ENCODE measurements around the gene ISM2.
"Not testable (repeated sequence)": the region's sequence is repeated elsewhere in the genome, so short reads cannot be mapped to it uniquely, and the experiment has no call there.

ISM2 gene

DNA sequence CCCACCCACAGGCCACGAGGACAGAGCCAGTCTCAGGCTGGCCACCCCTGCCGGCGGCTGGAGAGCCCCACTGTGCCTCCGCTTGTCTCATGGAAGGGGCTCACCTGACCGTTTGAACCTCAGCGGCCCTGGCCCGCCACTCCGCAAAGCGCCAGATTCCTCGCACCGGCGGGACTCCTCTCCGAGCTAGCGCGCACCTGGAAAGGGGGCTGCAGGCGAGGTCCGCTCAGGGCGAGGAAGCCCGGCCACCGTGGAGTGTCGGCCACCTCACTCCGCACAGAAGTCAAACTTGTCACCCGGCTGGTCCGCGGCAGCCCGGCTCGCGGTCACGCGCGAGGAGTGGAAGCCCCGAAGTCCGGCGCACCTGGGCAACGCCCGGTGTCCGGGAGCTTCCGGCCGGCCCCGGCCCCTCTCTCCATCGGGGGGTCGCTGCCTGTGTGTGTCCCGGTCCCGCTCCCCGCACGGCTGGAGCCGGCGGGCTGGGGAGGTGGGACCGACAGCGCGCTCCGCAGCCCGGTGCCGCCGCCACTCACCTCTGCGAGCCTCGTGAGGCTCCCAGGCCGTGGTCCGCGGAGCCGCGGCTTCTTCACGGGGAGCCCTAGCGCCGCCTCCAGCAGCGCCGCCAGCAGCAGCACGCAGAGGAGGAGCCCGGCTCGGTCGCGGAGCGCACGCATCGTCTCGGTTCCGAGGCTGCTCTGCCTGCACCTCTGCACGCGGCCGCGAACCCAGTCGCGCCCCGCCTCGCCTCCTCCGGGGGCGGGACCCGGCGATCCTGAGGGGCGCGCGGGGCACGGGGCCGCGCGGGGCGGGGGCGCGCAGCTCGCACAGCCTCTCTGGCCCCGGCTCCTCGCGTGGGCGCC is at the start of gene ISM2:
ISM2 (minus strand) TSS at position 697 of the 860 bp plus-strand sequence; CDS start at position 674, 23 bp downstream.
- peaks cover 22% of the 10 kb centered on the region for H3K27me3 ChIP-seq (ENCODE audit: low read depth, low read length)
- H3K9me3 ChIP-seq (ENCODE audit: control insufficient read depth in 1 of 2, low read length in 2 of 2) = peaks cover 0 to 3% of the 10 kb centered on the region in 2 donors
- H3K27ac ChIP-seq (ENCODE audit: low read length) = no peak within 1 kb of the TSS
- H3K4me3 ChIP-seq (ENCODE audit: low read depth in 1 of 2, low read length in 2 of 2) = peak within 1 kb of the TSS in 1 of 2 donors; percentile 71
- H3K36me3 ChIP-seq (ENCODE audit: control insufficient read depth in 1 of 2, insufficient read depth in 2 of 2, low read length in 2 of 2) = no peaks in the 10 kb centered on the region
- peaks cover 0 to 16% of the 10 kb centered on the region in 2 donors for H3K4me1 ChIP-seq (ENCODE audit: control insufficient read depth in 1 of 2, insufficient read depth in 2 of 2, low read length in 2 of 2)

DNA sequence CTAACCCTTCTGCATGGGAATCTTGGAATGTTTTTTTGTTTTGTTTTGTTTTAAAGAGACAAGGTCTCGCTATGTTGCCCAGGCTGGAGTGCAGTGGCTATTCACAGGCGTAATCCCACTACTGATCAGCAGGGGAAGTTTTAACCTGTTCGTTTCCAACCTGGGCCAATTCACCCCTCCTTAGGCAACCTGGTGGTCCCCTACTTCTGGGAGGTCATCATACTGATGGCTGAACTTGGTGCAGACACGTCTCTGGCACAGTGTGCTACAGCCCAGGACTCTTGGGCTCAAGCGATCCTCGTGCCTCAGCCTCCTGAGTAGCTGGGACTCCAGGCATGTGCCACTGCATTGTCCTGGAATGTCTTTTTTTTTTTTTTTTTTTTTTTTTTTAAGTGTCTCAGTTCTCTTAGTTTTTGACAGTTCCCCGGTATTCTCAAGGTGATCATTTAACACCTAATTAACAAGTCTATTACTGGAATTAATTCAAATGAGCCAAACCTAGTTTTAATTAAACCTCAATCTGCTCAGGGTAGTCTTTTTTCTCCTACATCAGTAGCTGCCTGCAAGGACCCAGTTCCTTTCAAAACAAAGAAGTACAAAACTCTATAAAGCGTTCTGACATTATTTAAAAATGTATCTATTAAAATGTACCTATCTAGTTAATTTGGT is 49.0 kb upstream of the ISM2 start:
- peaks cover under 1 to 6% of the 10 kb centered on the region in 2 donors for H3K4me1 ChIP-seq (ENCODE audit: control insufficient read depth in 1 of 2, insufficient read depth in 2 of 2, low read length in 2 of 2)
- no peak overlapping the region for H3K27ac ChIP-seq (ENCODE audit: low read length)
- no peak overlapping the region for H3K4me3 ChIP-seq (ENCODE audit: low read depth in 1 of 2, low read length in 2 of 2)
- no peaks in the 10 kb centered on the region for H3K27me3 ChIP-seq (ENCODE audit: low read depth, low read length)
- H3K36me3 ChIP-seq (ENCODE audit: control insufficient read depth in 1 of 2, insufficient read depth in 2 of 2, low read length in 2 of 2) = peaks cover 33 to 35% of the 10 kb centered on the region in 2 donors
- H3K9me3 ChIP-seq (ENCODE audit: control insufficient read depth in 1 of 2, low read length in 2 of 2) = no peaks in the 10 kb centered on the region

DNA sequence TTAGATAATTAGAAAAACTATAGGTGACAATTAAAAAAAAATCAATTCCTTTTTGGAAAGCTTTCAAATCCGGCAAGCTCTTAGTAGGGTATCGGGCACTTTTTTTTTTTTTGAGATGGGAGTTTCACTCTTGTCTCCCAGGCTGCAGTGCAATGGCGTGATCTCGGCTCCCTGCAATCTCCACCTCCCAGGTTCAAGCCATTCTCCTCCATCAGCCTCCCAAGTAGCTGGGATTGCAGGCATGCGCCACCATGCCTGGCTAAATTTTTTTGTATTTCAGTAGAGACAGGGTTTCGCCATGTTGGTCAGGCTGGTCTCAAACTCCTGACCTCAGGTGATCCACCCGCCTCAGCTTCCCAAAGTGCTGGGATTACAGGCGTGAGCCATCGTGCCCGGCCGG is 46.6 kb upstream of the ISM2 start:
- not testable (repeated sequence) for H3K4me1 ChIP-seq (ENCODE audit: control insufficient read depth in 1 of 2, insufficient read depth in 2 of 2, low read length in 2 of 2); H3K27me3 ChIP-seq (ENCODE audit: low read depth, low read length); H3K4me3 ChIP-seq (ENCODE audit: low read depth in 1 of 2, low read length in 2 of 2); H3K27ac ChIP-seq (ENCODE audit: low read length); H3K9me3 ChIP-seq (ENCODE audit: control insufficient read depth in 1 of 2, low read length in 2 of 2)
- H3K36me3 ChIP-seq (ENCODE audit: control insufficient read depth in 1 of 2, insufficient read depth in 2 of 2, low read length in 2 of 2) = peaks cover 24 to 27% of the 10 kb centered on the region in 2 donors

DNA sequence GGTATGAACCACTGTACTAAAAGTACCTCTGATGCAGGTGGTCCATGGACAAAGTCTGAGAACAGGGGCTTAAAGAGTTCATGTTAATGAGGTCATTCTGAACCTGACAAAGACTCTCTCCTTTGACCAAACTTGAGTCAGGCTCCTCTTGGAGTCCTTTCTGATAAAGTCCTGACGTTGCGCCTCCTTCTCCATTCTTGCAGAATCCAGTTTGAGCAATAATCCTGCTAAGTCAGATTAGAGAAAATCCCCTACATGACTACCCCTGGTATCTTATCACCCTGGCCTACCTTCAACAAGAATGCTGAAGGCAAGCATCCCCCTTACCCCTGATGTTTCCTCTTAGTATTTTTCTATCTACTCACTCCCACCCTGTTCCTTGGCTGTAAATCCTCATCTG is 46.0 kb upstream of the ISM2 start:
- H3K27ac ChIP-seq (ENCODE audit: low read length) = no peak overlapping the region

DNA sequence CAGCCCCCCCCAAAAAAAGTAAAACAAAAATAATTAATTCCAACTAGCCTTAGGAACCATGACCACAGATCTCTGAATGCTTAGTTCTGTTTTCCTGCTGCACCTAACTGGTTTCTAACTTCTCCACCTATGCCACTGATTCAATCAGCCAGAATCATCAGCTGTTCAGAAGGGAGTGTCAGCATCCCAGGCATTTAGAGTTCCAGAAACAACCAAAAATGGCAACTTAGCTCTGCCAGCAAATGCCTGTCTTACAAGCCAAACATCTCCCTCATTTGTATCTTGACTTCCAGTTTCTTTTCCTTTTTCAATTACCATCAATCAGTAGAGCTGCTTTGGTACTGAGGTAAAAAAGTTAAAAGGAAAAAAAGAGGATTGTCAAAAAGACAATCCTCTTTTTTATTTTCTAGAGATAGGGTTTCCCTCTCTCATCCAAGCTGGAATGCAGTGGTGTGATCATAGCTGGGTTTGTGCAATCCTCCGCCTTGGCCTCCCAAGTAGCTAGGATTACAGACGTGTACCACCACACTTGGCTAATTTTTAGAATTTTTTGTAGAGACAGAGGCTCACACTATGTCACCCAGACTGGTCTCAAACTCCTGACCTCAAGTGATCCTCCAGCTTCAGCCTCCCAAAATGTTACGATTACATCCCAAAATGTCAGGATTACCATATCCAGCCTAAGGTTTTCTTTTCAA is 45.2 kb upstream of the ISM2 start:
- Histone ChIP-seq H3K9me3 (ENCODE audit: control insufficient read depth in 1 of 2, low read length in 2 of 2) (no peaks in the 10 kb centered on the region), H3K27ac (ENCODE audit: low read length) (no peak overlapping the region), H3K4me1 (ENCODE audit: control insufficient read depth in 1 of 2, insufficient read depth in 2 of 2, low read length in 2 of 2) (peaks cover 4 to 6% of the 10 kb centered on the region in 2 donors), H3K36me3 (ENCODE audit: control insufficient read depth in 1 of 2, insufficient read depth in 2 of 2, low read length in 2 of 2) (peaks cover 10 to 16% of the 10 kb centered on the region in 2 donors), H3K4me3 (ENCODE audit: low read depth in 1 of 2, low read length in 2 of 2) (no peak overlapping the region), H3K27me3 (ENCODE audit: low read depth, low read length) (no peaks in the 10 kb centered on the region)

More for the DNA sequence above, 46.0 kb upstream of the ISM2 start:
- Histone ChIP-seq H3K36me3 (ENCODE audit: control insufficient read depth in 1 of 2, insufficient read depth in 2 of 2, low read length in 2 of 2) (peaks cover 18 to 24% of the 10 kb centered on the region in 2 donors), H3K4me1 (ENCODE audit: control insufficient read depth in 1 of 2, insufficient read depth in 2 of 2, low read length in 2 of 2) (peaks cover 4 to 6% of the 10 kb centered on the region in 2 donors), H3K9me3 (ENCODE audit: control insufficient read depth in 1 of 2, low read length in 2 of 2) (no peaks in the 10 kb centered on the region), H3K4me3 (ENCODE audit: low read depth in 1 of 2, low read length in 2 of 2) (no peak overlapping the region), H3K27me3 (ENCODE audit: low read depth, low read length) (no peaks in the 10 kb centered on the region)

DNA sequence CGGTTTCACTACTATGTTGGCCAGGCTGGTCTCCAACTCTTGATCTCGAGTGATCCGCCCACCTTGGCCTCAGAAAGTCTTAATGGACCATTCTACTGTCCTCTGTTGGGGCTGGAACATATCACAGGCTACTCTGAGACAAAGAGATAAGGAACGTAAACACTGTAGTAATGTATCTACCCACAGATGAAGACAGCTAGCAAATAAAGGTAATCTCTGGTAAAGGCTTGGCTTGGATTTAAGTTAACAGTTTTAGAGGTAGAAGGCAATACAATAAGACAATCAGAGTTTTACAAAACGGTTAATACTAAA is 44.6 kb upstream of the ISM2 start:
- Histone ChIP-seq H3K4me1 (ENCODE audit: control insufficient read depth in 1 of 2, insufficient read depth in 2 of 2, low read length in 2 of 2) (peaks cover 4 to 6% of the 10 kb centered on the region in 2 donors), H3K27me3 (ENCODE audit: low read depth, low read length) (no peaks in the 10 kb centered on the region), H3K9me3 (ENCODE audit: control insufficient read depth in 1 of 2, low read length in 2 of 2) (no peaks in the 10 kb centered on the region), H3K4me3 (ENCODE audit: low read depth in 1 of 2, low read length in 2 of 2) (no peak overlapping the region), H3K27ac (ENCODE audit: low read length) (no peak overlapping the region), H3K36me3 (ENCODE audit: control insufficient read depth in 1 of 2, insufficient read depth in 2 of 2, low read length in 2 of 2) (peaks cover 6 to 10% of the 10 kb centered on the region in 2 donors)

DNA sequence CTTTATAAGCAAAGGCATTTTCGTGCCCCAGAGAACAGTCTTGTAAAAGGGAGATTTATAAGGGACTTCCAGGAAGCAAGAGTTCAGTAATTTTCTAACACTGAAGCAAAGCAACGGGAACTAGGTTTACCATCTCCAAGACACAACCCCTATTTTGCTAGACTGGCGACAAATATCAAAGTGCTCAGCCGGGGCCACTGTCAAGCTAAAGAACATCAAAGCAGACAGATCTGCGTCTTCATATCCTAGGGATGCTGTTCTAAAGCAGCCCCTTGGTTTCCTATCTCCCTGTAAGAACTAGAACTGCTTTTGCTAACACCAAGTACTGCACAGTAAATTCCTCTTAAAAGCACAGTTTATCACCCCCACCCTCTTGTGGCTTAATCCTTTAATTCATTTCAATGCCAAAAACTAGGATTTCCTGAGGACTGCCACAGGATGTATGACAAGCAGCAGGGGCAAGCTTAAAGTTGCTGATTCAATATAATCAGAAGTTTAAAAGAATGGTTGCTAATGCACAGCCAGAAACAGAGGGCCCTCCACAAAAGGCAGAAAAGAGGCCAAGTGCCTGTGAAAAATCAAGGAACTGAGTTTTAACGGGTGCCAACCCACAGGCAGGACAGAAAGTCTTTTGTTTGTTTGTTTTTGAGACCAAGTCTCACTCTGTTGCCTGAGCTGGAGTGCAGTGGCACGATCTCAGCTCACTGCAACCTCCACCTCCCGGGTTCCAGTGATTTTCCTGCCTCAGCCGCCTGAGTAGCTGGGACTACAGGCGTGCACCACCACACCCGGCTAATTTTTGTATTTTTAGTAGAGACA is 44.0 kb upstream of the ISM2 start:
- Histone ChIP-seq H3K27ac (ENCODE audit: low read length) (peak overlapping the region; percentile 62), H3K9me3 (ENCODE audit: control insufficient read depth in 1 of 2, low read length in 2 of 2) (no peaks in the 10 kb centered on the region), H3K4me1 (ENCODE audit: control insufficient read depth in 1 of 2, insufficient read depth in 2 of 2, low read length in 2 of 2) (peaks cover 4 to 6% of the 10 kb centered on the region in 2 donors), H3K36me3 (ENCODE audit: control insufficient read depth in 1 of 2, insufficient read depth in 2 of 2, low read length in 2 of 2) (peaks cover 6 to 9% of the 10 kb centered on the region in 2 donors), H3K27me3 (ENCODE audit: low read depth, low read length) (no peaks in the 10 kb centered on the region), H3K4me3 (ENCODE audit: low read depth in 1 of 2, low read length in 2 of 2) (no peak overlapping the region)

DNA sequence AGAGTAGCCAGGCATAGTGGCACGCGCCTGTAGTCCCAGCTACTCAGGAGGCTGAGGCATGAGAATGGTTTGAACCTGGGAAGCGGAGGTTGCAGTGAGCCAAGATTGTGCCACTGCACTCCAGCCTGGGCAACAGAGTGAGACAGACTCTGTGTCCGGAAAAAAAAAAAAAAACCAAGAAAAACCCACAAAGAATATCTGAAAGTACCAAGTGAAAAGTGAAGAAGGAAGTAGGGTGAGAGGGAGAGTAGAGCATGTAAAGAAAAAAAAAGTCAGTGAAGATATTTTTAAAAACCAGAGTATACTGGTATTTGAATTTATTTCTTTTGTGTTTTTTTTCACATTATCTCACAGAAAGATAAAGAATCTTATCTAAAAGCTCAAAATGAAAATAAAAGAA is 43.3 kb upstream of the ISM2 start:
- no peak overlapping the region for H3K4me3 ChIP-seq (ENCODE audit: low read depth in 1 of 2, low read length in 2 of 2)
- H3K27ac ChIP-seq (ENCODE audit: low read length) = peak overlapping the region; percentile 62
- H3K36me3 ChIP-seq (ENCODE audit: control insufficient read depth in 1 of 2, insufficient read depth in 2 of 2, low read length in 2 of 2) = peaks cover 0 to 4% of the 10 kb centered on the region in 2 donors
- peaks cover 6 to 8% of the 10 kb centered on the region in 2 donors for H3K4me1 ChIP-seq (ENCODE audit: control insufficient read depth in 1 of 2, insufficient read depth in 2 of 2, low read length in 2 of 2)
- H3K9me3 ChIP-seq (ENCODE audit: control insufficient read depth in 1 of 2, low read length in 2 of 2) = no peaks in the 10 kb centered on the region
- H3K27me3 ChIP-seq (ENCODE audit: low read depth, low read length) = no peaks in the 10 kb centered on the region

DNA sequence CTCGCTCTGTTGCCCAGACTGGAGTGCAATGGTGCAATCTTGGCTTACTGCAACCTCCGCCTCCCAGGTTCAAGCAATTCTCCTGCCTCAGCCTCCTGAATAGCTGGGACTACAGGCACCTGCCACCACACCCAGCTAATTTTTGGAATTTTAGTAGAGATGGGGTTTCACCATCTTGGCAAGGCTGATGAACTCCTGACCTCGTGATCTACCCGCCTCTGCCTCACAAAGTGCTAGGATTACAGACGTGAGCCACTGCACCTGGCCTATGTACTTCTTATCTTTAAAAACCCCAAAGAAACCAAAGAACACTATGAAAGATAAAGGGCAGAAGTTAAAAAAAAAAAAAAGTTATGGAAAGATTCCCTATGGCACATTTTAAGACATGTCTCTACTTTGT is 38.3 kb upstream of the ISM2 start:
- H3K36me3 ChIP-seq (ENCODE audit: control insufficient read depth in 1 of 2, insufficient read depth in 2 of 2, low read length in 2 of 2); H3K9me3 ChIP-seq (ENCODE audit: control insufficient read depth in 1 of 2, low read length in 2 of 2); H3K27me3 ChIP-seq (ENCODE audit: low read depth, low read length); H3K27ac ChIP-seq (ENCODE audit: low read length); H3K4me1 ChIP-seq (ENCODE audit: control insufficient read depth in 1 of 2, insufficient read depth in 2 of 2, low read length in 2 of 2); H3K4me3 ChIP-seq (ENCODE audit: low read depth in 1 of 2, low read length in 2 of 2): not testable (repeated sequence)

DNA sequence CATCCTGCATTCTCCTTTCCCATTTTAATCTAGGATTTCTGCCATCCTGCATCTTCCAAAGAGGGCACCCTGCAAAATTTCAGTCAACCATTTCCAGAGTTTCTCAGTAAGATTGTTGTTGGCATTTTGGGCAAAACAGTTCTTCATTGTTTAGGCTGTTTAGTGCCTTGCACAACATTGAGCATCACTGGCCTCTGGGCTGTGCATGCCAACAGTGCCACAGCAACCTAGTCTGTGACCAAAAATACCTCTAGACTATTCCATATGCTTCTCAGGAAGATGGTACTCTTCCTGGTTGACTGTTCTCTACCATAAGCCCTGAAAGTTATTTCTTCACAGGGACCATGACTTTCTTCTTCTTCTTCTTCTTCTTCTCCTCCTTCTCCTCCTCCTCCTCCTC is 32.5 kb upstream of the ISM2 start:
- peaks cover 0 to 3% of the 10 kb centered on the region in 2 donors for H3K4me1 ChIP-seq (ENCODE audit: control insufficient read depth in 1 of 2, insufficient read depth in 2 of 2, low read length in 2 of 2)
- no peaks in the 10 kb centered on the region for H3K27me3 ChIP-seq (ENCODE audit: low read depth, low read length)
- no peak overlapping the region for H3K27ac ChIP-seq (ENCODE audit: low read length)
- H3K9me3 ChIP-seq (ENCODE audit: control insufficient read depth in 1 of 2, low read length in 2 of 2) = no peaks in the 10 kb centered on the region
- peaks cover 3 to 9% of the 10 kb centered on the region in 2 donors for H3K36me3 ChIP-seq (ENCODE audit: control insufficient read depth in 1 of 2, insufficient read depth in 2 of 2, low read length in 2 of 2)
- no peak overlapping the region for H3K4me3 ChIP-seq (ENCODE audit: low read depth in 1 of 2, low read length in 2 of 2)
